CD4-positive, alpha-beta T cell (primary cell): ENCODE results near the gene REC8. TPM values are rescaled to one million over a fixed set of nuclear protein-coding genes. Genes with fewer than 3 reads are reported as not detected.

Experiments used
- ATAC-seq: fragments of 200-7000 bp; cut with Tn5 transposase; one replicate; pipeline ENCODE4 v1.10.0; 2022; ENCODE audit warnings: mild to moderate bottlenecking; ENCODE audit not compliant: poor library complexity
- CTCF ChIA-PET: fragments of 350-600 bp; sonication (Branson Sonifier 250); formaldehyde crosslinking; loops from one replicate; lab custom pipeline; 2021; ENCODE audit warnings: antibody characterized with exemption, inconsistent platforms; lab: Charles Lee
- POLR2A ChIA-PET: fragments of 350-600 bp; sonication (Branson Sonifier 250); formaldehyde crosslinking; loops from one replicate; lab custom pipeline; 2021; ENCODE audit warnings: antibody characterized with exemption, inconsistent platforms; lab: Charles Lee
- DNase-seq, 14 experiments: peaks; one replicate each; pipeline ENCODE4 v3.0.0-alpha.2; 2013 to 2020; ENCODE audit warnings: mixed read lengths in 2 of 14
- H3K27ac ChIP-seq, 2 donors: one replicate each; pipeline versions ENCODE4 v1.5.1 to v1.7.0; 2013; ENCODE audit warnings: low read length in 2 of 2, low read depth in 1 of 2, mild to moderate bottlenecking in 1 of 2
- H3K27me3 ChIP-seq, 2 experiments: 1 replicate in 1 of 2; 2 replicates in 1 of 2; pipeline versions ENCODE4 v1.6.1 to v1.7.0; 2013; ENCODE audit warnings: low read length in 2 of 2, control low read depth in 1 of 2, mild to moderate bottlenecking in 1 of 2, moderate library complexity in 1 of 2; ENCODE audit not compliant: insufficient read depth in 2 of 2, control insufficient read depth in 1 of 2
- H3K36me3 ChIP-seq: one replicate; pipeline ENCODE4 v1.6.1; 2013; ENCODE audit warnings: low read length, control low read depth; ENCODE audit not compliant: insufficient read depth
- H3K4me1 ChIP-seq: one replicate; pipeline ENCODE4 v1.6.1; 2013; ENCODE audit warnings: low read length, control low read depth; ENCODE audit not compliant: insufficient read depth
- H3K4me3 ChIP-seq: one replicate; pipeline ENCODE4 v1.5.1; 2013; ENCODE audit warnings: mild to moderate bottlenecking, low read length, moderate library complexity
- H3K9me3 ChIP-seq, 2 experiments: 1 replicate in 1 of 2; 2 replicates in 1 of 2; pipeline versions ENCODE4 v1.6.1 to v1.7.0; 2013; ENCODE audit warnings: low read length in 2 of 2, mild to moderate bottlenecking in 2 of 2, control low read depth in 1 of 2, moderate library complexity in 1 of 2; ENCODE audit not compliant: control insufficient read depth in 1 of 2, insufficient read depth in 1 of 2
- H3K27ac Mint-ChIP-seq: one replicate; pipeline ENCODE4 v1.8.0; 2020; ENCODE audit warnings: mixed read lengths
- H3K27me3 Mint-ChIP-seq: one replicate; pipeline ENCODE4 v1.8.0; 2021; ENCODE audit warnings: mixed read lengths
- H3K36me3 Mint-ChIP-seq: one replicate; pipeline ENCODE4 v1.8.0; 2021; ENCODE audit warnings: low read depth, mixed read lengths
- H3K4me1 Mint-ChIP-seq: one replicate; pipeline ENCODE4 v1.8.0; 2021; ENCODE audit warnings: low read depth, mixed read lengths
- H3K4me3 Mint-ChIP-seq: one replicate; pipeline ENCODE4 v1.8.0; 2020; ENCODE audit warnings: mild to moderate bottlenecking, mixed read lengths
- H3K9me3 Mint-ChIP-seq: one replicate; pipeline ENCODE4 v1.8.0; 2020; ENCODE audit warnings: mixed read lengths
- intact Hi-C, 2 experiments: fragments of 100-400 bp; cut with DNase I in 1 of 2; cut with micrococcal nuclease in 1 of 2; formaldehyde crosslinking; loops; one replicate each; pipeline versions ENCODE4 v1.15.1 to v1.9.0; 2023 to 2025; cut with DNase I, micrococcal nuclease
- microRNA-seq: library from miRNA; unstranded; fragments of <30 nt; microRNA quantifications from one replicate; pipeline ENCODE4 v1.2.0, GENCODE V29; 2021; ENCODE audit warnings: borderline microRNAs expressed, borderline replicate concordance
- total RNA-seq, 174 experiments: library from RNA in 2 of 174; stranded (reverse) in 2 of 174; gene quantifications; one replicate each; pipeline ENCODE4 v1.2.3 and lab custom pipeline; 2021 to 2026
- TF ChIP-seq, protein P1 (sequence below): fragments of 200-600 bp; IDR thresholded peaks from one replicate; pipeline ENCODE4 v1.8.0; 2022; ENCODE audit warnings: antibody characterized with exemption, mild to moderate bottlenecking

Gene REC8
- total RNA-seq, 2 experiments from 2014 or later, result 105 to 107 TPM

DNA sequence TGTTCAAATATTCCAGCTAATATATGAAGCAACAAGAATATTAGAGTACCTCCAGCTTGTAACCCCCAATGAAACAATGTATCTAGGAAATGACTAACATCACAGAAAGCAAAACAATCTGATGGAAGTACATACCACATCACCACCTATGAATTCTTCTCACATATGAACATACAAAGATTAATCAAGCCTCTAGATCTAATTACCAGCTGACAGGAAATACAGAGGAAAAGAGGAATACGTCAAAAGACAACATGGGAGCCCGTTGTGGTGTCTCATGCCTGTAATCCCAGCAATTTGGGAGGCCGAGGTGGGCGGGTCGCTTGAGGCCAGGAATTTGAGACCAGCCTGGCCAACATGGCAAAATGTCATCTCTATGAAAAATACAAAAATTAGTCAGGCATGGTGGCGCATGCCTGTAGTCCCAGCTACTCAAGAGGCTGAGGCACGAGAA is 52.8 kb downstream of the REC8 start:
- H3K27me3 Mint-ChIP-seq, result no peaks in the 10 kb centered on the region
- ATAC-seq (no peak), DNase-seq (peak in 1 of 14 experiments; percentile 7)
- TF ChIP-seq, protein P1, sequence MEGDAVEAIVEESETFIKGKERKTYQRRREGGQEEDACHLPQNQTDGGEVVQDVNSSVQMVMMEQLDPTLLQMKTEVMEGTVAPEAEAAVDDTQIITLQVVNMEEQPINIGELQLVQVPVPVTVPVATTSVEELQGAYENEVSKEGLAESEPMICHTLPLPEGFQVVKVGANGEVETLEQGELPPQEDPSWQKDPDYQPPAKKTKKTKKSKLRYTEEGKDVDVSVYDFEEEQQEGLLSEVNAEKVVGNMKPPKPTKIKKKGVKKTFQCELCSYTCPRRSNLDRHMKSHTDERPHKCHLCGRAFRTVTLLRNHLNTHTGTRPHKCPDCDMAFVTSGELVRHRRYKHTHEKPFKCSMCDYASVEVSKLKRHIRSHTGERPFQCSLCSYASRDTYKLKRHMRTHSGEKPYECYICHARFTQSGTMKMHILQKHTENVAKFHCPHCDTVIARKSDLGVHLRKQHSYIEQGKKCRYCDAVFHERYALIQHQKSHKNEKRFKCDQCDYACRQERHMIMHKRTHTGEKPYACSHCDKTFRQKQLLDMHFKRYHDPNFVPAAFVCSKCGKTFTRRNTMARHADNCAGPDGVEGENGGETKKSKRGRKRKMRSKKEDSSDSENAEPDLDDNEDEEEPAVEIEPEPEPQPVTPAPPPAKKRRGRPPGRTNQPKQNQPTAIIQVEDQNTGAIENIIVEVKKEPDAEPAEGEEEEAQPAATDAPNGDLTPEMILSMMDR, result no peak
- intact Hi-C loops, result no loop called here
- H3K4me1 Mint-ChIP-seq, result peaks cover 19% of the 10 kb centered on the region
- Histone ChIP-seq H3K4me3 (no peak overlapping the region), H3K27me3 (no peaks in the 10 kb centered on the region), H3K9me3 (no peaks in the 10 kb centered on the region), H3K27ac (no peak overlapping the region), H3K36me3 (peaks cover 17% of the 10 kb centered on the region), H3K4me1 (no peaks in the 10 kb centered on the region)
- peak overlapping the region; percentile 5 for H3K27ac Mint-ChIP-seq
- peaks cover 28% of the 10 kb centered on the region for H3K36me3 Mint-ChIP-seq
- ChIA-PET CTCF (no interaction called here), POLR2A (interaction anchor here (1.1 to 2.0 kb wide), 3 partner anchors 11 to 29 kb away, joined by 4 to 8 read pairs (median 5); partner anchors contain the start of genes CHMP4A, TINF2 and TM9SF1)
- no peaks in the 10 kb centered on the region for H3K9me3 Mint-ChIP-seq
- H3K4me3 Mint-ChIP-seq, result no peak overlapping the region

DNA sequence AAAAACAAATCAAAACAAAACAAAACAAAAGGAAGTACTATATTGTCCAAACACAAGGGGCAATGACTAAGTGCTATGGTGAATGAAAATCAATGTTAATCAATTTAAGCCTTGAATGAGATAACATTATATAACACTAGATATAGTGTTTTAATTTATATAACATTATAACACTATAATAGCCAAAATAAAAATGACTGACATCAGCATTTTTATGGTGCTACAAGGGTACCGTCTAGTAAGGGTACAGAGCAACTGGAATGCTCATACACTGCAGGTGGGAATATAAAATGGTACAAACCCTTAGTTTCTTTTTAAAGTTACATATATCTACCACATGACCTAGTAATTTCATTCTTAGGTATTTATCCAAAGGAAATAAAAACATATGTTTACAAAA is 54.6 kb downstream of the REC8 start:
- H3K4me3 ChIP-seq, result no peak overlapping the region
- peaks cover 17% of the 10 kb centered on the region for H3K36me3 ChIP-seq
- H3K27me3 Mint-ChIP-seq, result no peaks in the 10 kb centered on the region
- intact Hi-C loops, result no loop called here
- H3K27ac ChIP-seq, result no peak overlapping the region
- H3K4me1 ChIP-seq, result peaks cover 9% of the 10 kb centered on the region
- ATAC-seq, result no peak
- no peaks in the 10 kb centered on the region for H3K9me3 ChIP-seq
- ChIA-PET POLR2A (no interaction called here), CTCF (interaction anchor here (1.2 kb wide), 1 partner anchor 10 kb away, joined by 3 read pairs; the partner anchor contains the start of gene MDP1)
- no peaks in the 10 kb centered on the region for H3K9me3 Mint-ChIP-seq
- H3K4me3 Mint-ChIP-seq, result no peak overlapping the region
- H3K36me3 Mint-ChIP-seq, result peaks cover 35% of the 10 kb centered on the region
- DNase-seq, result no peak
- peaks cover 27% of the 10 kb centered on the region for H3K4me1 Mint-ChIP-seq
- no peaks in the 10 kb centered on the region for H3K27me3 ChIP-seq
- H3K27ac Mint-ChIP-seq, result no peak overlapping the region
- TF ChIP-seq, protein P1, result no peak

DNA sequence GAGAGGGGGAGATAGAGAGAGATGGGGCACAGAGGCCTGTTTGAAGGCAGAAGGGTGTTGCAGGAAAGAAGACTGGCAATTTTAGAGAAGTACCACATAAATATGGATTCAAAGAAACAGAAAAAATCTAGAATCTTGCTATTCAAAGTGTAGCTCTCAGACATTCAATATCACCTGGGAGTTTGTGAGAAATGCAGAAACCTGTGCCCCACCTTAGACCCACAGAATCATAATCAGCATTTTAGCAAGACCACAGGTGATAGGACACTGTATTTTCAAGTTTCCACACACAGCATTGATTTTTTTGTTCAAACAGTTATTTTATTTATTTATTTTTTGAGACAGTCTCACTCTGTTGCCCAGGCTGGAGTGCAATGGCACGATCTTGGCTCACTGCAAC is 57.0 kb downstream of the REC8 start:
- POLR2A ChIA-PET, result interaction anchor here (0.8 kb wide), 1 partner anchor 13 kb away, joined by 4 read pairs; the partner anchor contains the start of gene TINF2

More for the DNA sequence above, 57.0 kb downstream of the REC8 start:
- intact Hi-C loops, result no loop called here
- Mint-ChIP-seq H3K9me3 (no peaks in the 10 kb centered on the region), H3K4me1 (peaks cover 50% of the 10 kb centered on the region), H3K27me3 (no peaks in the 10 kb centered on the region), H3K4me3 (no peak overlapping the region), H3K36me3 (peaks cover 55% of the 10 kb centered on the region), H3K27ac (peak overlapping the region; percentile 64)
- H3K27ac ChIP-seq, result no peak overlapping the region
- TF ChIP-seq, protein P1, result no peak
- DNase-seq (no peak), ATAC-seq (no peak)
- CTCF ChIA-PET, result interaction anchor here (0.7 to 1.4 kb wide), 3 partner anchors 13 to 79 kb away, joined by 3 to 7 read pairs (median 3); partner anchors contain the start of genes CIDEB and MDP1
- H3K27me3 ChIP-seq, result no peaks in the 10 kb centered on the region
- H3K9me3 ChIP-seq, result no peaks in the 10 kb centered on the region
- H3K4me3 ChIP-seq, result no peak overlapping the region
- H3K4me1 ChIP-seq, result peaks cover 27% of the 10 kb centered on the region
- peaks cover 18% of the 10 kb centered on the region for H3K36me3 ChIP-seq

Small RNA genes lying within 50 kb of the gene (microRNA-seq; reads per million reads assigned to microRNA genes)
- not detected for gene MIR7703

Other genes with a start within 250 kb of the REC8 start
- gene DHRS4, start 218.3 kb upstream of the REC8 start, total RNA-seq, result 1 to 10 TPM; 6.6 to 6.7 TPM
- 1 to 10 TPM; 8.3 to 8.7 TPM for gene DHRS4L2, start 183.2 kb upstream of the REC8 start, total RNA-seq
- gene CARMIL3, start 120.1 kb upstream of the REC8 start, total RNA-seq, result under 1 TPM; 0.05 to 0.11 TPM
- gene CPNE6, start 100.5 kb upstream of the REC8 start, total RNA-seq, result not detected
- gene PCK2, start 77.8 kb upstream of the REC8 start, total RNA-seq, result 1 to 10 TPM; 5.2 to 7.4 TPM
- gene DCAF11, start 57.3 kb upstream of the REC8 start, total RNA-seq, result 10 to 100 TPM; 74.8 to 75.3 TPM
- gene NRL, start 57.1 kb upstream of the REC8 start, total RNA-seq, result 1 to 10 TPM; 1.6 to 1.9 TPM
- 1 to 10 TPM; 1.5 to 1.7 TPM for gene FITM1, start 41.4 kb upstream of the REC8 start, total RNA-seq
- 100 to 1,000 TPM; 166 to 171 TPM for gene PSME1, start 35.9 kb upstream of the REC8 start, total RNA-seq
- gene EMC9, start 30.5 kb upstream of the REC8 start, total RNA-seq, result 10 to 100 TPM; 11.8 to 13.1 TPM
- 10 to 100 TPM; 81.7 to 83.2 TPM for gene PSME2, start 25.5 kb upstream of the REC8 start, total RNA-seq
- 10 to 100 TPM; 46.0 to 57.8 TPM for gene RNF31, start 24.6 kb upstream of the REC8 start, total RNA-seq
- 100 to 1,000 TPM; 248 to 262 TPM for gene IRF9, start 10.8 kb upstream of the REC8 start, total RNA-seq
- gene IPO4, start 16.7 kb downstream of the REC8 start, total RNA-seq, result 10 to 100 TPM; 36.6 to 37.9 TPM
- 10 to 100 TPM; 12.9 to 13.0 TPM for gene TM9SF1, start 23.4 kb downstream of the REC8 start, total RNA-seq
- gene TSSK4, start 33.6 kb downstream of the REC8 start, total RNA-seq, result under 1 TPM; 0.30 to 0.64 TPM
- 10 to 100 TPM; 73.4 to 80.1 TPM for gene CHMP4A, start 41.4 kb downstream of the REC8 start, total RNA-seq
- gene MDP1, start 44.0 kb downstream of the REC8 start, total RNA-seq, result 1 to 10 TPM; 3.2 to 3.7 TPM
- gene NEDD8, start 60.3 kb downstream of the REC8 start, total RNA-seq, result 10 to 100 TPM; 42.0 to 43.5 TPM
- 10 to 100 TPM; 22.2 to 24.8 TPM for gene GMPR2, start 60.8 kb downstream of the REC8 start, total RNA-seq
- gene TINF2, start 70.5 kb downstream of the REC8 start, total RNA-seq, result 100 to 1,000 TPM; 110 to 113 TPM
- gene TGM1, start 91.1 kb downstream of the REC8 start, total RNA-seq, result 1 to 10 TPM; 3.5 to 3.9 TPM
- gene RABGGTA, start 99.5 kb downstream of the REC8 start, total RNA-seq, result 10 to 100 TPM; 52.3 to 55.2 TPM
- gene DHRS1, start 127.7 kb downstream of the REC8 start, total RNA-seq, result 10 to 100 TPM; 21.5 to 23.5 TPM
- 10 to 100 TPM; 25.9 to 27.5 TPM for gene NOP9, start 127.8 kb downstream of the REC8 start, total RNA-seq
- 1 to 10 TPM; 7.4 to 9.2 TPM for gene CIDEB, start 135.9 kb downstream of the REC8 start, total RNA-seq
- gene LTB4R2, start 138.1 kb downstream of the REC8 start, total RNA-seq, result 10 to 100 TPM; 16.4 to 18.2 TPM
- gene LTB4R, start 139.4 kb downstream of the REC8 start, total RNA-seq, result 10 to 100 TPM; 15.6 to 18.3 TPM
- gene ADCY4, start 163.0 kb downstream of the REC8 start, total RNA-seq, result 1 to 10 TPM; 4.7 to 5.9 TPM
- 10 to 100 TPM; 18.1 to 18.9 TPM for gene RIPK3, start 167.9 kb downstream of the REC8 start, total RNA-seq
- gene NFATC4, start 196.1 kb downstream of the REC8 start, total RNA-seq, result not detected
- gene NYNRIN, start 226.9 kb downstream of the REC8 start, total RNA-seq, result under 1 TPM; 0.08 to 0.25 TPM